NCI-H187 treated with DMSO at 0.1 percent for 48 hours (cell line): ENCODE data around the gene MRPL2.

ENCODE experiments used
- DNase-seq: peaks from one replicate; lab custom pipeline; 2025; lab: John Stamatoyannopoulos, UW

MRPL2 gene

GRCh38 chr6:43059168-43060033, at the start of gene MRPL2, which contains the start of gene KLC4:
Gene MRPL2 (minus strand): TSS chr6:43059434. CDS start chr6:43059381, 53 bp downstream.
Gene KLC4 (plus strand): TSS chr6:43059631. CDS start chr6:43061336, 1,705 bp downstream.
- DNase-seq, result peak; percentile 89

DNA sequence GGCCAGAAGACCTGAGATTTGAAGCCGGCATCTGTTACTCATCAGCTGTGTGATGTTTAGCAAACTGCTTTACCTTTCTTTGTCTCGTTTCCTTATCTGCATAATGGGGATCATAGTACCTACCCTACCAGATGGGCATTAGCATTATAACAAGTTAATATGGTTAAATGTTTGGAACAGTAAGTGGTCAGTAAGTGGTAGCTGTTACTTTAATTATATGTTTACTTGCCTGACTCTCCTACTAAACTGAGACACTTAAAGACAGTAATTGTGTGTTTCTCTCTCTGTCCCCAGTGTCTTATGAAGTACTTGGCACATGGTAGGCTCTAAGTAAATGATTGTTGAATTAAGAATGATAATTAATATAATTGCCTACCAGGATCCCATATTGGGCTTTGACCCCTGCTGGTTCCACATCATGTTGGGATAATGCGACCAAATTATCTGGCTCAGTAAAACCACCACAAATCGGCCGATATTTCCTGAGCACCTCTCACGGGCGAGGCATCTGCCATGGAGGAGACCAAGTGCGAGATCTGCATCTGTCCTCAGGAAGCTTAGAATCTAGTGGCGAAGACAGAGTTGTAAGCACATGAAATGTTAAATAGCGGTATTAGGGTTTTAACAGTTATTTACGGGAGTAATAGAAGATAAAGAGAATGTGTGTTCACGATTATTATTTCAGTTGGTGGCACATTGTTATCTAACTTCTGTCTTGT, 48.3 kb upstream of the MRPL2 start:
- no peak for DNase-seq

DNA sequence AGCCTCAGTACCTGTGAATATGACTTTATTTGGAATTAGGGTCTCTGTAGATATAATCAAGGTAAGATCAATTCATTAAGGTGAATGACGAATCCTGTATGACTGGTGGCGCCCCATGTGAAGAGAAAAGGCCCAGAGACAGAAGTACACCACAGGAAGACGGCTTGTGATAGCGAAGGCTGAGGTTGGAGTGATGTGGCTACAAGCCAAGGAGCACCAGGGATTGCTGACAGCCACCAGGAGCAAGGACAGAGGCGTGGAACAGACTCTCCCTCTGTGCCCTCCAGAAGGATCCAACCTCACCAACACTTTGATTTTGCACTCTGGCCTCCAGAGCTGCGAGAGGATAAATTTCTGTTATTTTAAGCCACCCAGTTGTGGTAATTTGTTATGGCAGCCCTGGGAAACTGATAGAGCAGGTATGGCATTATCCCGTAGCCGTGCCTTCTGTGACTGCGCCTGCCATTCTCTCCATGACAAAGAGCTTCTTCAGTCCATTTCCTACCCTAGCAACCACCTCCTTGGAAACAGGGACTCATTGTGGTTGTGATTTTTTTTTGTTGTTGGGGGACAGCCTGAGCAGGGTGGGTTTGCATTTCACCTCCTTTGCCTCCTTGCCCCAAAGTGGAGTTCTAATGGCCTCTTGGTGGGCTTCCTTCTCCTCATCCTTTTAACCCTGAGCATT, 46.4 kb upstream of the MRPL2 start:
- no peak for DNase-seq

GRCh38 chr6:43103253-43103876, 44.1 kb upstream of the MRPL2 start:
- no peak for DNase-seq

DNA sequence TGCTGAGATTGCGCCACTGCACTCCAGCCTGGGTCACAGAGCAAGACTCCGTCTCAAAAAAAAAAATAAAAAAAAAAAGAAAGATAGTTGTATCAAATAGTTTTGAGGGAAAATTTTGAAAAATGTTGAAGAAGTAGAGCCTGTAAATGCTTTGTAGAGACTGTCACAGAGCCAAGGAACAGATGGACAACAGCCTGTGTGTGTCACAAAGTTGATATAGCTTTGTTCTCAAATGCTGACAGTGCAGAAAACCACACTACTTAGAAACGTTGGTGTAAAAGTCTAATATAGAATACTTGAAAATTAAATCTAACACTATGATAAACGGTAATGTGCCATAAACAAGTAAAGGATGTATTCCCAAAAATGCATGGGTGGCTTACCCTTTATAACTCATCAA, 42.3 kb upstream of the MRPL2 start:
- no peak for DNase-seq

DNA sequence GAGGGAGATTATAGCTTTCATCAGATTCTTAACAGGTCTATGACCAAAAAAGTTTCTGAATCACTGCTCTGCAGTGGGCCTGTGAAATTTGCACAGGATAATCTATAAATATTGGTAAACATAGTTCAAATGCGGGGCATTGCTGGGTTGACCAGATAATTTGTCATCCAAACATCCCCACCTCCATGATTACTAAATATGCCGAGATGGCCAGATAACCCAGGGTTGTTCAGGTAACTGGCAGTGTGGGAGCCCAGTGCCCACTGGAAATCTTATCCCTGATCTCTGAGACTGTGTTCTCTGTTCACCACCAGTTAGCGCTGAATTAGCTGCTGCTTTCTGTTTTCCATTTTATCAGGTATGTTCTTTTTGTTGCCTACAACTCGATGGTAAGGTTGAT, 38.3 kb upstream of the MRPL2 start:
- DNase-seq, result no peak

- DNase-seq, result no peak
Observed at GRCh38 chr6:43097098-43097489, 37.9 kb upstream of the MRPL2 start.

DNA sequence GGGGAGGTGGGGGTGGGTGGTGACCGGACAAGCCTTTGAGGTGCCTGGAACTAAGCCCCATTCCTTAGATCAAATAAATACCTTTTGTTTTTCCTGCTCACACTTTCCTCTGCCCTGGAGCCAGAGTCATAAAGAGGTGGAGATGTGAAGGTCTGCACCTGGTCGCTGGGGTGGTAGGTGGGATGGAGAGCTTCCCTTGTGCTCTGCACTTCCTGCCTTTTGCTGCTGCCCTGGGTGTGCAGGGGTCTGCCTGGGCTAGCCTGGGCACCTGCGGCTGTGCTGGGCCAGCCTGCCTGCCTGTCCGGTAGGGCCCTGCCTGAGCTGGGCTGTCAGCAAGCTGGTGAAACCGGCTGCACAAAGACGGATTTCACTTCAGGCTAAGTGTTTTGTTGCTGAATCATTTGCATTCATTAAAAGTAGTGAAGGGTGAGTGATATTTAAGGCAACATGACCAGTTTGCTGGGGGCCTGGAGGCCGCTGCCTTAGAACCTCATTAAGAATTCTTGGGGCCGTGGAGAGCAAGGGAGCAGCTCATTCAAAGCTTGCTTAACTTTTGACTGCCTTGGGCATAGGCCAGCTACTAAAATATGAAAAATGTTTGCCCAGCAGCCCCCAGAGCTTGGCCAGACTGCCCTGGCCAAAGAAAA, 37.3 kb upstream of the MRPL2 start:
- DNase-seq, result no peak

- no peak for DNase-seq
Observed at GRCh38 chr6:43095939-43096338, 36.7 kb upstream of the MRPL2 start.

DNA sequence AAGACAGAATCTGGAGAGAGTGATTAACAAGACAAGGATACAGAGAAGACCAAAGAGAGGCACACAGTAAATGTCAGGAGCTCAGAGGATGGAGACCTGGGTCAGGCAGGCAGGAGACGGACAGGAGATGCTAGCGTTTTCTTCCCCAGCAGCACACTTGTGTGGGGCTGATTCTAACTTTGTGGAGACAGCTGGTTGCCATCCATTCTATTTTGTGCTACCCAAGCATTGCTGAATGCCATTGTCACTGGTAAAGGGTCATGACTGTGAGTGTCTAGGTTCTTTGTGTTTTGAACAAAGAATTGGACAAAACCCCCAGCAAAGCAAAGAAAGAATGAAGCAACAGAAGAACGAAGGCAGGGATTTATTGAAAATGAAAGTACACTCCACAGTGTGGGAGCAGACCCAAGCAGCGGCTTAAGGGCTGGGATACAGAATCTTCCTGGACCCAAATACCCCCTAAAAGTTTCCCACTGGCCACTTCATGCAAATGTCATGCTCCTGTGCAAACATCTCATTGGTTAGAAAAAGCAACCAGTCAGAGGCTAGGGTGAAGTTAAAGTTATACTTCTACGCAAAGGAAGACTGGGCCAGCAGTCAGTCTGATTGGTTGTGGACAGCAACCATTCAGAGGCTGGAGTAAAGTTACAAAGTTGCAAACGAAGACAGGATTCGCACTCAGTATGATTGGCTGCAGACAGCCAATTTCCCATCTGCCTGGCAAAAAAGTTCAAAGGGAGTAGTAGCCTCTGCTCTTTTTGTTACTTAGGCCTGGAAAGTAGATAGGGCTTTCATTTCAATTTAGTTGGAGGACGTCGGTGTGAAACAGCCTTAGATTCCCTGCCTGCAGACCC, 34.4 kb upstream of the MRPL2 start:
- DNase-seq, result no peak

DNA sequence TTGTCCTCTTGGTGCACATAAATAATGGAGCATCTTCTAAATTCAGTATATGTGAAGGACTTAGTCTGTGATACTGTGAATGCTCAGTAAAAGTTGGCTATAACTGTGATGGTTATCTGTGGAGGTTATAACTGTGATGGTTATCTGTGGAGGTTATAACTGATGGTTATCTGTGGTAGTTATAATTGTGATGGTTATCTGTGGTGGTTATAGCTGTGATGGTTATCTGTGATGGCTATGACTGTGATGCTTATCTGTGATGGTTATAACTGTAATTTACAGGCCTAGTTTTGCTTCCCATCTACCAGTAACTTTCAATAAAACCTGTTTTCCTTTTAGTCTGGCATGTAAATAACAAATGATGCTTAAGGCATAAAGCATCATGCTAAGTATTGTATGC, 33.4 kb upstream of the MRPL2 start:
- no peak for DNase-seq

DNA sequence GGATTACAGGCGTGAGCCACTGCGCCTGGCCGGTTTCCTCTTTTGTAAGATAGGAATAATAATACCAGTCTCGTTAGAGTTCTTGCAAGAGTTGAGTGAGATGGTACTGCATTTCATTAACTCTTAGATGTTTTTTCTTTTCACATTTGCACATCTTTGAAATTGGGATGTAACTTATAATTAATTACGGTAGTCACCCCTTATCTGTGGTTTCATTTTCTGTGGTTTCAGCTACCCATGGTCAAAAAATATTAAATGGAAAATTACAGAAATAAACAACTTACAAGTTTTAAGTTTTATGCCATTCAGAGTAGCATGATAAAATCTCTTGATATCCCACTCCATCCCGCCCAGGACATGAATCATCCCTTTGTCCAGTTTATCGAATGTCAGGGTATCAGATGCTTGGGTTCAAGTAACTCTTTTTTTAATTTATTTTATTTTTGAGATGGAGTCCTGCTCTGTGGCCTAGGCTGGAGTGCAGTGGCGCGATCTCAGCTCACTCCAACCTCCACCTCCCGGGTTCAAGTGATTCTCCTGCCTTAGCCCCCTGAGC, 32.3 kb upstream of the MRPL2 start:
- DNase-seq, result no peak

GRCh38 chr6:43091020-43091419, 31.8 kb upstream of the MRPL2 start:
- DNase-seq, result no peak

GRCh38 chr6:43090559-43090956, 31.3 kb upstream of the MRPL2 start:
- no peak for DNase-seq

GRCh38 chr6:43089874-43090558, 30.8 kb upstream of the MRPL2 start:
- DNase-seq, result no peak

DNA sequence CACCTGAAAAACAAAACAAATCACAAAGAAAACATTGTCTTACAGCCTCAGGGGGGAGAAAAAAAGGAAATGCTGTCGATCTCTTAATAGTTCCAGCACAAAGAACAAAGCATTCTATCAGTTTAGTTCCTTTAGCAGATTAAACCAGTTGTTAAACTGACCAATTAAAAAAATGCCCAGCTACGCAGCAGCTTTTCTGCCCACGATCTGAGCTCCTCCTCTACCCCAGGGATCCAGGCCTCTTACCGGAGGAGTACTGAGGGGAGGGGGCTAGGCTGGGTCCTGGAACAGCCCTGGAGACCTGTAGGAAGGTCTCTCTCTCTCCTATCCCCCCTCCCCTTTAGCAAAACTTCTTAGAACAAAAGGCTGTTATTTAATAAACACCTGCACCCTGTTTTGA, 30.2 kb upstream of the MRPL2 start:
- no peak for DNase-seq

DNA sequence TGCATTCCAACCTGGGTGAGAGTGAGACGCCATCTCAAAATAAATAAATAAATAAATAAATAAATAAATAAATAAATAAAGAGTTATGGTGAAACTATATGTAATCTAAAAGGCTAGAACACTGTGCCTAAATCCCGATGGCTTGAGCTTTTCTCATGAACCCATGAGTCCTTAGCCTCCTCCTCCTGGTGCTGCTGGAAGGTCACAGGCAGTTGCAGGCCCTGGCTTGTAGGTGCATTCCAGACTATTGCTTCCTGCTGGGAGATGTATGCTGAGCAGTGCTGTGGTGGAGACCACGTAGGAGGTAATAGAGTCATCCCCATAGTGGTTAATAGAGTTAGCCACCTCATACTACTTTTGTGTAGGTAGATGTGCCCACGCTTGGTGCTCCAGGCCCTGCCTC, 29.4 kb upstream of the MRPL2 start:
- DNase-seq, result no peak

GRCh38 chr6:43086022-43086658, 26.9 kb upstream of the MRPL2 start:
- no peak for DNase-seq
